ENCODE measurements around the gene ATF1.

DNA sequence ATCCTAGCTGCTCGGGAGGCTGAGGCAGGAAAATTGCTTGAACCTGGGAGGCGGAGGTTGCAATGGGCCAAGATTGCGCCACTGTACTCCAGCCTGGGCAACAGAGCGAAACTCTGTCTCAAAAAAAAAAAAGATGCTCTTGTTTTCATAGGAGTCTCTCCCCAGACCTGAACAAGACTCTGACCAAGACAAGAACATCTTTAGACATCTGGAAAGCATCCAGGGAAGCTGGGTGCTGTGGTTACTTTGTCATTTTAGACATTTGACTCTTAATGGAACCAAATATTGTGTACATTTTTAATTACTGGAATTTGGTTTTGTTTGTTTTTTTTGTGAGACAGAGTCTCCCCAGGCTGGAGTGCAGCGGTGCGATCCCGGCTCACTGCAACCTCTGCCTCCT, 21.1 kb upstream of the ATF1 start:
- no peak for TF ChIP-seq MYC (IDR thresholded peaks at IDR 0.05; ENCODE audit: low read depth, low read length)
- TF ChIP-seq, protein P1, sequence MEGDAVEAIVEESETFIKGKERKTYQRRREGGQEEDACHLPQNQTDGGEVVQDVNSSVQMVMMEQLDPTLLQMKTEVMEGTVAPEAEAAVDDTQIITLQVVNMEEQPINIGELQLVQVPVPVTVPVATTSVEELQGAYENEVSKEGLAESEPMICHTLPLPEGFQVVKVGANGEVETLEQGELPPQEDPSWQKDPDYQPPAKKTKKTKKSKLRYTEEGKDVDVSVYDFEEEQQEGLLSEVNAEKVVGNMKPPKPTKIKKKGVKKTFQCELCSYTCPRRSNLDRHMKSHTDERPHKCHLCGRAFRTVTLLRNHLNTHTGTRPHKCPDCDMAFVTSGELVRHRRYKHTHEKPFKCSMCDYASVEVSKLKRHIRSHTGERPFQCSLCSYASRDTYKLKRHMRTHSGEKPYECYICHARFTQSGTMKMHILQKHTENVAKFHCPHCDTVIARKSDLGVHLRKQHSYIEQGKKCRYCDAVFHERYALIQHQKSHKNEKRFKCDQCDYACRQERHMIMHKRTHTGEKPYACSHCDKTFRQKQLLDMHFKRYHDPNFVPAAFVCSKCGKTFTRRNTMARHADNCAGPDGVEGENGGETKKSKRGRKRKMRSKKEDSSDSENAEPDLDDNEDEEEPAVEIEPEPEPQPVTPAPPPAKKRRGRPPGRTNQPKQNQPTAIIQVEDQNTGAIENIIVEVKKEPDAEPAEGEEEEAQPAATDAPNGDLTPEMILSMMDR (IDR thresholded peaks at IDR 0.05; ENCODE audit: low read depth, low read length) = no peak

Data from NB4 (cell line).